DMS53 (cell line): ENCODE results near the gene TMEM214.

ENCODE experiments used
- DNase-seq: peaks from one replicate; lab custom pipeline; 2025; lab: John Stamatoyannopoulos, UW

Gene TMEM214

GRCh38 chr2:27032495-27033252 lies at the start of gene TMEM214:
Gene TMEM214, plus strand, starts transcription at chr2:27032965. Its CDS starts 51 bp downstream, at chr2:27033016.
- peak; percentile 92 for DNase-seq

GRCh38 chr2:26983746-26984145 lies 49.0 kb upstream of the TMEM214 start:
- no peak for DNase-seq

GRCh38 chr2:26985807-26986206 lies 47.0 kb upstream of the TMEM214 start:
- DNase-seq: no peak

- DNase-seq: no peak
These were observed 46.2 kb upstream of the TMEM214 start for GRCh38 chr2:26986576-26986975.

GRCh38 chr2:26988058-26988860 lies 44.5 kb upstream of the TMEM214 start:
- DNase-seq: no peak

- no peak for DNase-seq
These were observed 43.6 kb upstream of the TMEM214 start for GRCh38 chr2:26989156-26989555.

GRCh38 chr2:26991717-26992116 lies 41.0 kb upstream of the TMEM214 start:
- no peak for DNase-seq

GRCh38 chr2:26993768-26994167 lies 39.0 kb upstream of the TMEM214 start:
- no peak for DNase-seq

GRCh38 chr2:26994983-26995382 lies 37.8 kb upstream of the TMEM214 start:
- DNase-seq: no peak

GRCh38 chr2:26997394-26997793 lies 35.4 kb upstream of the TMEM214 start:
- DNase-seq: no peak

GRCh38 chr2:26998323-26998722 lies 34.4 kb upstream of the TMEM214 start:
- DNase-seq: no peak

- no peak for DNase-seq
These were observed 32.5 kb upstream of the TMEM214 start for GRCh38 chr2:27000228-27000627.

- DNase-seq: no peak
These were observed 31.8 kb upstream of the TMEM214 start for GRCh38 chr2:27000995-27001394.

GRCh38 chr2:27001950-27002349 lies 30.8 kb upstream of the TMEM214 start:
- peak; percentile 11 for DNase-seq

GRCh38 chr2:27003007-27003406 lies 29.8 kb upstream of the TMEM214 start:
- no peak for DNase-seq

- DNase-seq: peak; percentile 24
These were observed 28.9 kb upstream of the TMEM214 start for GRCh38 chr2:27003857-27004256.

GRCh38 chr2:27006602-27007415 lies 26.0 kb upstream of the TMEM214 start:
- DNase-seq: no peak

GRCh38 chr2:27007416-27008374 lies 25.1 kb upstream of the TMEM214 start:
- DNase-seq: no peak

GRCh38 chr2:27008678-27009077 lies 24.1 kb upstream of the TMEM214 start:
- DNase-seq: no peak

GRCh38 chr2:27009083-27009482 lies 23.7 kb upstream of the TMEM214 start:
- no peak for DNase-seq

- DNase-seq: no peak
These were observed 23.0 kb upstream of the TMEM214 start for GRCh38 chr2:27009716-27010115.
